Measurements from ENCODE around the gene RPL41. TPM values are rescaled to one million over a fixed set of nuclear protein-coding genes. Genes with fewer than 3 reads are reported as not detected.

Gene RPL41
- total RNA-seq, 2 experiments from 2014 or later, result 4,462 to 4,551 TPM

GRCh38 chr12:56161690-56162351, 45.4 kb downstream of the RPL41 start:
- POLR2A ChIA-PET, result interaction anchor here (0.7 to 9.1 kb wide), 13 partner anchors 11 to 307 kb away, joined by 3 to 145 read pairs (median 7); partner anchors contain the start of genes ESYT1, MYL6B, PA2G4 and RAB5B
- no peaks in the 10 kb centered on the region for H3K9me3 Mint-ChIP-seq
- H3K27me3 Mint-ChIP-seq, result no peaks in the 10 kb centered on the region

GRCh38 chr12:56162468-56163290, 46.2 kb downstream of the RPL41 start:
- Mint-ChIP-seq H3K9me3 (no peaks in the 10 kb centered on the region), H3K36me3 (peaks cover 48% of the 10 kb centered on the region), H3K4me3 (peak overlapping the region; percentile 4), H3K4me1 (peaks cover 28% of the 10 kb centered on the region), H3K27me3 (no peaks in the 10 kb centered on the region), H3K27ac (peak overlapping the region; percentile 54)
- POLR2A ChIA-PET, result interaction anchor here (0.7 to 9.1 kb wide), 15 partner anchors 9 to 306 kb away, joined by 3 to 145 read pairs (median 6); partner anchors contain the start of genes ESYT1, MYL6B, PA2G4 and RAB5B
- ATAC-seq (ENCODE audit: low read depth) (no peak), DNase-seq (no peak)

More at GRCh38 chr12:56161690-56162351, 45.4 kb downstream of the RPL41 start:
- ATAC-seq (ENCODE audit: low read depth) (no peak), DNase-seq (no peak)
- Mint-ChIP-seq H3K4me3 (peak overlapping the region; percentile 96), H3K36me3 (peaks cover 46% of the 10 kb centered on the region), H3K27ac (peak overlapping the region; percentile 97), H3K4me1 (peaks cover 28% of the 10 kb centered on the region)

GRCh38 chr12:56163533-56164344, 47.3 kb downstream of the RPL41 start:
- ATAC-seq (ENCODE audit: low read depth) (no peak), DNase-seq (no peak)
- H3K9me3 Mint-ChIP-seq, result no peaks in the 10 kb centered on the region
- peak overlapping the region; percentile 12 for H3K27ac Mint-ChIP-seq
- peaks cover 28% of the 10 kb centered on the region for H3K4me1 Mint-ChIP-seq
- H3K36me3 Mint-ChIP-seq, result peaks cover 49% of the 10 kb centered on the region
- H3K27me3 Mint-ChIP-seq, result no peaks in the 10 kb centered on the region
- no peak overlapping the region for H3K4me3 Mint-ChIP-seq
- POLR2A ChIA-PET, result interaction anchor here (0.7 to 9.1 kb wide), 11 partner anchors 10 to 59 kb away, joined by 3 to 145 read pairs (median 6); partner anchors contain the start of genes ESYT1, MYL6B, PA2G4 and RNF41

GRCh38 chr12:56164345-56164729, 47.9 kb downstream of the RPL41 start:
- DNase-seq (no peak), ATAC-seq (ENCODE audit: low read depth) (no peak)
- H3K27ac Mint-ChIP-seq, result peak overlapping the region; percentile 8
- no peaks in the 10 kb centered on the region for H3K27me3 Mint-ChIP-seq
- POLR2A ChIA-PET, result interaction anchor here (1.0 to 9.1 kb wide), 5 partner anchors 10 to 45 kb away, joined by 3 to 145 read pairs (median 4); partner anchors contain the start of genes ESYT1 and SMARCC2
- peaks cover 47% of the 10 kb centered on the region for H3K36me3 Mint-ChIP-seq
- no peaks in the 10 kb centered on the region for H3K9me3 Mint-ChIP-seq
- peaks cover 25% of the 10 kb centered on the region for H3K4me1 Mint-ChIP-seq
- H3K4me3 Mint-ChIP-seq, result no peak overlapping the region

GRCh38 chr12:56165369-56165768, 48.9 kb downstream of the RPL41 start:
- H3K4me3 Mint-ChIP-seq, result no peak overlapping the region
- H3K27ac Mint-ChIP-seq, result no peak overlapping the region
- no peaks in the 10 kb centered on the region for H3K9me3 Mint-ChIP-seq
- DNase-seq, result no peak
- peaks cover 17% of the 10 kb centered on the region for H3K4me1 Mint-ChIP-seq
- H3K36me3 Mint-ChIP-seq, result peaks cover 41% of the 10 kb centered on the region
- POLR2A ChIA-PET, result interaction anchor here (0.8 to 9.1 kb wide), 3 partner anchors 10 to 39 kb away, joined by 3 to 145 read pairs (median 4); partner anchors contain the start of gene ESYT1
- ATAC-seq (ENCODE audit: low read depth), result no peak
- H3K27me3 Mint-ChIP-seq, result no peaks in the 10 kb centered on the region

Other genes with a start within 250 kb of the RPL41 start
- gene PYM1, start 188.7 kb upstream of the RPL41 start, total RNA-seq, result 10 to 100 TPM; 48.3 to 48.7 TPM
- gene DGKA, start 185.5 kb upstream of the RPL41 start, total RNA-seq, result 100 to 1,000 TPM; 783 to 790 TPM
- under 1 TPM in 1 of 2 experiments, not detected in 1; 0.42 TPM for gene PMEL, start 150.6 kb upstream of the RPL41 start, total RNA-seq
- gene CDK2, start 149.8 kb upstream of the RPL41 start, total RNA-seq, result 100 to 1,000 TPM; 117 to 125 TPM
- gene RAB5B, start 142.6 kb upstream of the RPL41 start, total RNA-seq, result 10 to 100 TPM; 69.7 to 72.4 TPM
- 10 to 100 TPM in 1 of 2 experiments, 1 to 10 TPM in 1; 8.1 to 11.4 TPM for gene SUOX, start 119.4 kb upstream of the RPL41 start, total RNA-seq
- gene IKZF4, start 95.6 kb upstream of the RPL41 start, total RNA-seq, result 10 to 100 TPM; 14.9 to 18.2 TPM
- gene RPS26, start 74.7 kb upstream of the RPL41 start, total RNA-seq, result 10 to 100 TPM; 39.1 to 42.6 TPM
- gene ERBB3, start 36.5 kb upstream of the RPL41 start, total RNA-seq, result 1 to 10 TPM; 7.1 to 8.1 TPM
- 100 to 1,000 TPM; 226 to 227 TPM for gene PA2G4, start 12.1 kb upstream of the RPL41 start, total RNA-seq
- 10 to 100 TPM; 10.6 to 12.0 TPM for gene ZC3H10, start 1.6 kb downstream of the RPL41 start, total RNA-seq
- gene ESYT1, start 11.6 kb downstream of the RPL41 start, total RNA-seq, result 100 to 1,000 TPM; 251 TPM
- 10 to 100 TPM; 46.6 to 47.8 TPM for gene MYL6B, start 36.0 kb downstream of the RPL41 start, total RNA-seq
- gene MYL6, start 41.7 kb downstream of the RPL41 start, total RNA-seq, result 1,000 to 10,000 TPM; 1,083 to 1,169 TPM
- 100 to 1,000 TPM; 162 to 174 TPM for gene SMARCC2, start 72.8 kb downstream of the RPL41 start, total RNA-seq
- 10 to 100 TPM; 36.1 to 38.1 TPM for gene RNF41, start 105.3 kb downstream of the RPL41 start, total RNA-seq
- 10 to 100 TPM; 43.4 to 47.1 TPM for gene NABP2, start 107.7 kb downstream of the RPL41 start, total RNA-seq
- gene SLC39A5, start 113.4 kb downstream of the RPL41 start, total RNA-seq, result 1 to 10 TPM in 1 of 2 experiments, not detected in 1; 1.4 TPM
- 10 to 100 TPM; 45.3 to 49.4 TPM for gene ANKRD52, start 141.8 kb downstream of the RPL41 start, total RNA-seq
- 10 to 100 TPM; 23.3 to 26.0 TPM for gene COQ10A, start 150.3 kb downstream of the RPL41 start, total RNA-seq
- gene CS, start 183.7 kb downstream of the RPL41 start, total RNA-seq, result 100 to 1,000 TPM; 165 to 176 TPM
- gene CNPY2, start 199.4 kb downstream of the RPL41 start, total RNA-seq, result 10 to 100 TPM; 85.6 to 89.0 TPM
- 100 to 1,000 TPM; 106 to 115 TPM for gene PAN2, start 217.4 kb downstream of the RPL41 start, total RNA-seq
- 10 to 100 TPM; 10.2 to 10.9 TPM for gene IL23A, start 222.3 kb downstream of the RPL41 start, total RNA-seq
- gene STAT2, start 243.5 kb downstream of the RPL41 start, total RNA-seq, result 100 to 1,000 TPM; 263 to 275 TPM
- not detected for gene APOF, start 246.2 kb downstream of the RPL41 start, total RNA-seq